IPS-18c (cell line): ENCODE results near the gene CACNA1F.

Experiments
- H3K4me3 ChIP-seq: 2 replicates; pipeline ENCODE4 v1.7.0; 2013; ENCODE audit warnings: low read depth, mild to moderate bottlenecking, low read length, moderate library complexity; ENCODE audit not compliant: insufficient read depth
- H3K9me3 ChIP-seq: one replicate; pipeline ENCODE4 v1.6.1; 2013; ENCODE audit warnings: mild to moderate bottlenecking, low read length, moderate library complexity; ENCODE audit not compliant: control insufficient read depth, insufficient read depth

CACNA1F gene

DNA sequence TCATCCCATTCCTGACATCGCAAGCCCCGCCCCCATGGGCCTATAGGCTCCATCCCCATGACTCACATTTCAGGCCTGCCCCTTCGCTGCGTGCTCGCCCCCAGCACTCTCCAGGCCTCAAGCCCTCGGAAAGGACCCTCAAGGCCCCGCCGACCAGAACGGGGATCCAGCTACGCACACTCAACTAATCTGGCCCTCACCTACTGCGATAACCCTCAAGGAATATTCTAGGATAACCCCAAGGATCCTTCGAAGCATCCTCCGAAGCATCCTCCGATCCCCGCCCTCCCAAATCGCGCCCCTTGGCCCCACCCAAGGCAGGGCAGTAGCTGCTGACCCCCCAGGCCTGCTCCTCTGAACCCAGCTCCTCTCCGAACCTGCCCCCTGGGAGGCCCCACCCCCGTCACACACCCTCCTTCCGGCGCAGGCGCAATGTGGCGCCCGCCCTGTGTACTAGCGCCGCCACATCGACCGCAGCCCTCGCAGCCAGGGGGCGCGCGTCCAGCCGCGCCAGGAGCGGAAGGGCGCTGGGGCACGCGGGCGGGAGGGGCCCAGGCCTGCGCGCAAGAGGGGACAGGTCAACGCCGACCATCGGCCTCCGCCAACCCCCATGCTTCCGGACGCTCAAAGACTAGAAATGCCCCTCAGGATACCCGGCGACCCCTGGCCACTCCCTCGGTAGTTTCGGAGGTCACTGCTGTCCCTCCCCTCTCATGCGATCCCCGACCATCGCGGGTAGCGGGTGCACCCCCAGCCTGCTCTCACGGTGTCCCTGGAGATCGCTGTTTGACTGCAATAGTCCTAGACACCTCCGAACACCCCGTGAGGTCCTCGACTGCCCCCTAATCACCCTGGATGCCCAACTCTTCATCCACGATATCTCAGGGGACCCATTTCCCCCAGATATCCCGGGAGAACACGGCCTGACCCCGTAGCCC, 77.0 kb downstream of the CACNA1F start:
- Histone ChIP-seq H3K4me3 (peak overlapping the region; percentile 53), H3K9me3 (peaks cover 7% of the 10 kb centered on the region)

- Histone ChIP-seq H3K4me3 (peak overlapping the region; percentile 53; the same call in 1 of the 2 replicates), H3K9me3 (peaks cover 7% of the 10 kb centered on the region)
Measured at GRCh38 chrX:49155243-49155899, 77.8 kb downstream of the CACNA1F start.
